IMR-90 (cell line): ENCODE measurements around the gene ASB13. TPM values are rescaled to one million over a fixed set of nuclear protein-coding genes. Genes with fewer than 3 reads are reported as not detected.

Experiments used
- ATAC-seq: fragments of 200-7000 bp; cut with Tn5 transposase; 2 replicates; pipeline ENCODE4 v1.9.1; 2020; ENCODE audit warnings: low read depth, mild to moderate bottlenecking, moderate library complexity
- BruUV-seq: library from RNA; stranded (reverse); fragments of 400-500 nt; replicated peaks from 2 replicates; lab custom pipeline; 2021; lab: Mats Ljungman, UMichigan
- CTCF ChIA-PET: fragments of 300-600 bp; formaldehyde crosslinking; extraction: SDS; loops from one replicate; lab custom pipeline; 2021; ENCODE audit warnings: antibody characterized with exemption; lab: Yijun Ruan, JAX
- POLR2A ChIA-PET: fragments of 300-600 bp; sonication (Branson Sonifier 250); formaldehyde crosslinking; loops from one replicate; lab custom pipeline; 2022; ENCODE audit warnings: antibody characterized with exemption; ENCODE audit not compliant: unreplicated experiment; lab: Charles Lee
- DNase-seq: peaks from one replicate; pipeline ENCODE4 v3.0.0; 2013
- H2AFZ ChIP-seq: replicated peaks from 2 replicates; pipeline ENCODE3; 2013; ENCODE audit warnings: low read length, mild to moderate bottlenecking; ENCODE audit not compliant: poor library complexity
- H2AK5ac ChIP-seq: 2 replicates; pipeline ENCODE4 v1.6.1; 2013; ENCODE audit warnings: low read depth, low read length, inconsistent platforms
- H2AK9ac ChIP-seq: replicated peaks from 2 replicates; pipeline ENCODE3; 2013; ENCODE audit warnings: mild to moderate bottlenecking, low read depth, low read length, moderate library complexity; ENCODE audit not compliant: poor library complexity
- H2BK120ac ChIP-seq: 2 replicates; pipeline ENCODE4 v1.6.1; 2013; ENCODE audit warnings: low read depth, low read length, inconsistent platforms
- H2BK15ac ChIP-seq: 3 replicates; pipeline ENCODE4 v1.6.1; 2013; ENCODE audit warnings: low read depth, low read length, inconsistent platforms
- H2BK20ac ChIP-seq: 2 replicates; pipeline ENCODE4 v1.6.1; 2013; ENCODE audit warnings: low read depth, mild to moderate bottlenecking, inconsistent platforms, low read length, moderate library complexity
- H2BK5ac ChIP-seq: 2 replicates; pipeline ENCODE4 v1.6.1; 2013; ENCODE audit warnings: mild to moderate bottlenecking, low read depth, low read length, inconsistent platforms; ENCODE audit not compliant: poor library complexity, severe bottlenecking
- H3K14ac ChIP-seq: replicated peaks from 2 replicates; pipeline ENCODE4 v1.6.1; 2013; ENCODE audit warnings: low read depth, low read length, inconsistent platforms
- H3K18ac ChIP-seq: 2 replicates; pipeline ENCODE4 v1.6.1; 2013; ENCODE audit warnings: low read depth, low read length, control low read depth
- H3K23ac ChIP-seq: 2 replicates; pipeline ENCODE4 v1.6.1; 2013; ENCODE audit warnings: low read depth, low read length, inconsistent platforms
- H3K27ac ChIP-seq: 2 replicates; pipeline ENCODE4 v1.5.1; 2013; ENCODE audit warnings: mild to moderate bottlenecking, control low read depth, low read length; ENCODE audit not compliant: insufficient read depth
- H3K27me3 ChIP-seq: 2 replicates; pipeline ENCODE4 v1.6.1; 2013; ENCODE audit warnings: low read length; ENCODE audit not compliant: control insufficient read depth, insufficient read depth
- H3K36me3 ChIP-seq: 2 replicates; pipeline ENCODE4 v1.6.1; 2013; ENCODE audit warnings: low read length, mixed read lengths; ENCODE audit not compliant: control insufficient read depth, insufficient read depth
- H3K4ac ChIP-seq: 2 replicates; pipeline ENCODE4 v1.6.1; 2013; ENCODE audit warnings: low read depth, low read length, inconsistent platforms
- H3K4me1 ChIP-seq: 2 replicates; pipeline ENCODE4 v1.6.1; 2013; ENCODE audit warnings: low read length, mixed read lengths; ENCODE audit not compliant: control insufficient read depth, insufficient read depth
- H3K4me2 ChIP-seq: 2 replicates; pipeline ENCODE4 v1.6.1; 2013; ENCODE audit warnings: low read depth, mild to moderate bottlenecking, control low read depth, low read length, moderate library complexity
- H3K4me3 ChIP-seq: 2 replicates; pipeline ENCODE4 v1.5.1; 2013; ENCODE audit warnings: low read depth, mild to moderate bottlenecking, control low read depth, low read length, moderate library complexity; ENCODE audit not compliant: insufficient read depth
- H3K56ac ChIP-seq: 2 replicates; pipeline ENCODE4 v1.6.1; 2013; ENCODE audit warnings: low read length, inconsistent platforms; ENCODE audit not compliant: insufficient read depth; ENCODE audit errors: extremely low read depth
- H3K79me1 ChIP-seq, 2 experiments: 2 replicates each; pipeline ENCODE4 v1.6.1; 2013; ENCODE audit warnings: low read length in 2 of 2, inconsistent platforms in 1 of 2, low read depth in 1 of 2
- H3K9ac ChIP-seq: 2 replicates; pipeline ENCODE4 v1.6.1; 2013; ENCODE audit warnings: low read depth, low read length, control low read depth
- H3K9me1 ChIP-seq: 2 replicates; pipeline ENCODE4 v1.6.1; 2013; ENCODE audit warnings: low read length, inconsistent platforms; ENCODE audit not compliant: insufficient read depth
- H3K9me3 ChIP-seq: 2 replicates; pipeline ENCODE4 v1.6.1; 2013; ENCODE audit warnings: low read length; ENCODE audit not compliant: control insufficient read depth, insufficient read depth
- H4K20me1 ChIP-seq: 2 replicates; pipeline ENCODE4 v1.6.1; 2013; ENCODE audit warnings: low read length, inconsistent platforms; ENCODE audit not compliant: insufficient read depth
- H4K5ac ChIP-seq: 2 replicates; pipeline ENCODE4 v1.6.1; 2013; ENCODE audit warnings: mild to moderate bottlenecking, low read depth, low read length, control low read depth
- H4K8ac ChIP-seq, 2 experiments: 2 replicates each; pipeline ENCODE4 v1.6.1; 2013; ENCODE audit warnings: low read depth in 2 of 2, low read length in 2 of 2, control low read depth in 1 of 2, inconsistent platforms in 1 of 2
- H4K91ac ChIP-seq: 2 replicates; pipeline ENCODE4 v1.6.1; 2013; ENCODE audit warnings: low read depth, low read length, inconsistent platforms; ENCODE audit not compliant: insufficient read depth
- CTCF ChIP-seq: conservative IDR thresholded peaks from 2 replicates; pipeline ENCODE4 v1.5.1; 2012; ENCODE audit warnings: mild to moderate bottlenecking, low read depth, low read length, improper control_type of control experiment
- MAFK ChIP-seq: IDR thresholded peaks from 2 replicates; pipeline ENCODE4 v1.6.1; 2012; ENCODE audit warnings: low read depth, low read length, improper control_type of control experiment
- RFX5 ChIP-seq: IDR thresholded peaks from 2 replicates; pipeline ENCODE4 v1.8.0; 2012; ENCODE audit warnings: low read depth, mild to moderate bottlenecking, low read length, moderate library complexity
- SMC3 ChIP-seq: fragments of 150-350 bp; IDR thresholded peaks from 2 replicates; pipeline ENCODE4 v1.6.1; 2016; ENCODE audit warnings: low read depth, mild to moderate bottlenecking, antibody characterized with exemption, low read length, moderate library complexity
- WGBS, 2 experiments: methylation state at CpG; one replicate each; pipeline versions ENCODE4 v1.1.5 to v1.1.7; 2013; ENCODE audit warnings: missing lambda C conversion rate in 2 of 2; ENCODE audit not compliant: insufficient read length in 1 of 2; ENCODE audit errors: extremely low coverage in 2 of 2; 5-methylcytosine and 5-hydroxymethylcytosine counted together
- dilution Hi-C: fragments of 300-500 bp; cut with HindIII; formaldehyde crosslinking; loops from one replicate; pipeline ENCODE4 v1.14.3; 2018; ENCODE audit warnings: low sequenced_read_pairs; ENCODE audit not compliant: unreplicated experiment
- in situ Hi-C: fragments of 300-500 bp; cut with MboI; formaldehyde crosslinking; loops from 3 replicates; pipeline ENCODE4 v1.14.3; 2019; ENCODE audit warnings: low sequenced_read_pairs, inconsistent platforms, mixed read lengths
- intact Hi-C: fragments of 100-400 bp; cut with micrococcal nuclease; formaldehyde crosslinking; loops from 2 replicates; pipeline ENCODE4 v1.10.0; 2022
- polyA plus RNA-seq, 3 experiments: library from polyadenylated mRNA; depleted of rRNA; stranded (reverse); fragments of >200 nt; gene quantifications; 2 replicates each; pipeline ENCODE4 v1.2.3, GENCODE V29; 2012; ENCODE audit warnings: low replicate concordance in 1 of 3
- total RNA-seq: library from RNA; depleted of rRNA; stranded (reverse); fragments of >200 nt; gene quantifications from 2 replicates; pipeline ENCODE4 v1.2.3, GENCODE V29; 2012

The ASB13 gene
- total and polyA plus RNA-seq, 2 of the 4 experiments (the other 2 are of a cell fraction): 4.6 to 6.3 TPM

- no peak overlapping the region for H2AK5ac ChIP-seq
- H3K27me3 ChIP-seq: no peaks in the 10 kb centered on the region
- no peaks in the 10 kb centered on the region for H3K79me1 ChIP-seq
- H3K9me3 ChIP-seq: no peaks in the 10 kb centered on the region
- no TSS peak for BruUV-seq
- no peak overlapping the region for H2AK9ac ChIP-seq
- no peak overlapping the region for H3K9ac ChIP-seq
- no peak overlapping the region for H3K18ac ChIP-seq
- dilution Hi-C loops (no loop called here), in situ Hi-C loops (no loop called here), intact Hi-C loops (no loop called here)
- H2BK20ac ChIP-seq: no peak overlapping the region
- H3K56ac ChIP-seq: no peak overlapping the region
- no peaks in the 10 kb centered on the region for H4K20me1 ChIP-seq
- H3K23ac ChIP-seq: no peak overlapping the region
- DNase-seq: no peak
- H4K8ac ChIP-seq: no peak overlapping the region
- no peak overlapping the region for H3K14ac ChIP-seq
- ATAC-seq: no peak
- H3K4me1 ChIP-seq: no peaks in the 10 kb centered on the region
- no peak overlapping the region for H3K4me2 ChIP-seq
- TF ChIP-seq MAFK (no peak), RFX5 (no peak), SMC3 (no peak), CTCF (no peak)
- H2BK5ac ChIP-seq: no peak overlapping the region
- H3K4ac ChIP-seq: no peak overlapping the region
- H4K91ac ChIP-seq: no peak overlapping the region
- no peak overlapping the region for H3K4me3 ChIP-seq
- H2BK120ac ChIP-seq: no peak overlapping the region
- no peaks in the 10 kb centered on the region for H3K9me1 ChIP-seq
- ChIA-PET POLR2A (no interaction called here), CTCF (interaction anchor here (2.5 kb wide), 1 partner anchor 16 kb away, joined by 7 read pairs; no protein-coding TSS in a partner anchor)
- H3K36me3 ChIP-seq: peaks cover 27% of the 10 kb centered on the region
- H2AFZ ChIP-seq: no peak overlapping the region
- H3K27ac ChIP-seq: no peak overlapping the region
- H4K5ac ChIP-seq: no peak overlapping the region
- H2BK15ac ChIP-seq: no peak overlapping the region
- 75% methylated on average over 2 of the region's 11 CpGs; no CpG with 5 or more reads in 1 of the 2 experiments for WGBS, 2 experiments
Measured at GRCh38 chr10:5645375-5645774, 21.0 kb downstream of the ASB13 start.
